Retinal pigment epithelial cell (primary cell): ENCODE results near the gene CDH13.

Experiments used
- DNase-seq: peaks from one replicate; pipeline ENCODE4 v3.0.0-alpha.2; 2010; ENCODE audit warnings: low read depth
- H3K4me3 ChIP-seq: 2 replicates; pipeline ENCODE4 v1.5.1; 2011; ENCODE audit warnings: mild to moderate bottlenecking, low read length, control low read depth, moderate library complexity
- TF ChIP-seq, protein P1 (sequence below): conservative IDR thresholded peaks from 2 replicates; pipeline ENCODE4 v1.5.1; 2011; ENCODE audit warnings: low read depth, low read length, control low read depth, inconsistent platforms

The CDH13 gene

DNA sequence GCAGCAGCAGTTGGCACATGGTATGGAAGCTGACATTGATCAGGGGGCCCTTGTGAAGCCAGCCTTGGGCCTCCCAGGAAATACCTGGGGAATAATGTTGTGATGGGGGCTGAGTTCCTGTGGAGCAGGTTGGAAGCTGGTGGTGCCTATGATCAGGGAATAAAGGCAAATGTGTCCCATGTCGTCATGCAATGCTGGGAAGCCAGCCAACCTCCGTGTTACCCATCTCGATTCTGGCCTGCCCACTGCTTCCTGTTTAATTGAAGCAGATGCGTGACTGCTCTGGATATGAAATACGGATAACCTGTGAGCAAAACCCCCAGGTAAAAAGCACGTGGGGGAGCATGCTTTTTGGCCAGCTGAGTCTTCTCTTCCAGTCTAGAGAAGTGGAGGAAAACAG, 600.6 kb downstream of the CDH13 start:
- DNase-seq: no peak
- TF ChIP-seq, protein P1, sequence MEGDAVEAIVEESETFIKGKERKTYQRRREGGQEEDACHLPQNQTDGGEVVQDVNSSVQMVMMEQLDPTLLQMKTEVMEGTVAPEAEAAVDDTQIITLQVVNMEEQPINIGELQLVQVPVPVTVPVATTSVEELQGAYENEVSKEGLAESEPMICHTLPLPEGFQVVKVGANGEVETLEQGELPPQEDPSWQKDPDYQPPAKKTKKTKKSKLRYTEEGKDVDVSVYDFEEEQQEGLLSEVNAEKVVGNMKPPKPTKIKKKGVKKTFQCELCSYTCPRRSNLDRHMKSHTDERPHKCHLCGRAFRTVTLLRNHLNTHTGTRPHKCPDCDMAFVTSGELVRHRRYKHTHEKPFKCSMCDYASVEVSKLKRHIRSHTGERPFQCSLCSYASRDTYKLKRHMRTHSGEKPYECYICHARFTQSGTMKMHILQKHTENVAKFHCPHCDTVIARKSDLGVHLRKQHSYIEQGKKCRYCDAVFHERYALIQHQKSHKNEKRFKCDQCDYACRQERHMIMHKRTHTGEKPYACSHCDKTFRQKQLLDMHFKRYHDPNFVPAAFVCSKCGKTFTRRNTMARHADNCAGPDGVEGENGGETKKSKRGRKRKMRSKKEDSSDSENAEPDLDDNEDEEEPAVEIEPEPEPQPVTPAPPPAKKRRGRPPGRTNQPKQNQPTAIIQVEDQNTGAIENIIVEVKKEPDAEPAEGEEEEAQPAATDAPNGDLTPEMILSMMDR: no peak

DNA sequence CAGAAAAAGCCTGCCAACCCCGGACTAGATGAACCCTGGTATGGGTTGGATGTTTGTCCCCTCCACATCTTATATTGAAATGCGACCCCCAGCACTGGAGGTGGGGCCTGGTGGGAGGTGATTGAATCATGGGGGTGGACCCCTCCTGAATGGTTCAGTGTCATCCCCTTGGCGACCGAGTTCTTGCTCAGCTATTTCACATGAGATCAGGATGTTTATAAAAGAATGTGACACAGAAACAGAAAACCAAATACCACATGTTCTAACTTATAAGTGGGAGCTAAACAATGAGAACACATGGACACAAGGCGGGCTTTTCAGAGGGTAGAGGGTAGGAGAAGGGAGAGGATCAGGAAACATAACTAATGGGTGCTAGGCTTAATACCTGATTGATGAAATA, 605.0 kb downstream of the CDH13 start:
- DNase-seq: no peak
- TF ChIP-seq, protein P1: no peak
- no peak overlapping the region for H3K4me3 ChIP-seq

More for the DNA sequence above, 600.6 kb downstream of the CDH13 start:
- H3K4me3 ChIP-seq: no peak overlapping the region

DNA sequence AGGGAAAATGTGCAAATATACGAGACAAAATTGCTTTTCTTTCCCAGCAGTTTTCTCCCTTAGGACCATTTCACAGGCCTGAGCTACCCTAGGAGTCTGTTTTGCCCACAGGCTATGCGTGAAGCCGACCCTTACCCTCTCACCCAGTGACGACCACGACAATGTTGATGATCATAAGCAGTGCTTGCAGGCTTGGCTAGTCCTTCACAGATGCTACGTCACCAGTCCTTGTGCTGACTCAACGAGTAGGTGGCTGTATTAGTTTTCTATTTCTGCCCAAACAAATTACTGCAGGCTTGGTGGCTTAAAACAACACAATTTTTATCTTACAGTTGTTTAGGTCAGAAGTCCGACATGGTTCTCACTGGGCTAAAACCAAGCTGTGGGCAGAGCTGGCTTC, 606.4 kb downstream of the CDH13 start:
- H3K4me3 ChIP-seq: no peak overlapping the region
- TF ChIP-seq, protein P1: no peak
- DNase-seq: no peak

DNA sequence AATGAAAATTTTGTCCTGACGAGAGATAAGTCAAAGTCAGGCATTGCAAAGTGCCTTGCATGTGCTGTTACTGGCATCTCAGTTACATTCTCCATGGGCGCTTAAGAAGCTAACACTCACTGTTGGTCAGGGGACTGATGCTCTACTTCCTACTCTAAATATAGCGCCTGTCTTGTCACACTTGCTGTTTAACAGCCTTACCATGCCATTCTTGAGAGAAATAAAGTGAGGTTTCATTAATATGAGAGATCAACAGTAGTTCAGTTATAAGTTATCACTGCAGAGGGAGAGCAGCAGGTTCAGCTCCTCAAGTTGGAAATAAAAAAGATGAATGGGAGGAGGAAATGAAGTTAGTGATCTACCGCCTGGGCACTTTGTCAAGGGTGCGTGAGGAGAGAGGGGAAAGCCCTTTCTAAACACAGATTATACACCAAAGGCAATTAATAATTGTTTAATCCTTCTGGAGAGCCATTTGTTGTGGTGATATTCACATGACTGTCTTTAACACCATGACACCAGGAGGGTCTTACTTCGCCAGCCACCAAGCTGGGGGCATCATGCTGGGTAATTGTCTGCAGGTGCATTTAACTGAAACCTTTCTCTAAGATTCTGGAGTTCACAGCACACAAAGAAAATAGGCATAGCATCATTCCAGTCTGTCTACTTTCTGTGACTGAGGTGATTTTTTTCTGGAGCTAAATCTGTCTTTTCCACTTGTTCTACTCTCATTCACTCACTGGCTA, 612.4 kb downstream of the CDH13 start:
- TF ChIP-seq, protein P1: no peak
- DNase-seq: no peak
- no peak overlapping the region for H3K4me3 ChIP-seq

DNA sequence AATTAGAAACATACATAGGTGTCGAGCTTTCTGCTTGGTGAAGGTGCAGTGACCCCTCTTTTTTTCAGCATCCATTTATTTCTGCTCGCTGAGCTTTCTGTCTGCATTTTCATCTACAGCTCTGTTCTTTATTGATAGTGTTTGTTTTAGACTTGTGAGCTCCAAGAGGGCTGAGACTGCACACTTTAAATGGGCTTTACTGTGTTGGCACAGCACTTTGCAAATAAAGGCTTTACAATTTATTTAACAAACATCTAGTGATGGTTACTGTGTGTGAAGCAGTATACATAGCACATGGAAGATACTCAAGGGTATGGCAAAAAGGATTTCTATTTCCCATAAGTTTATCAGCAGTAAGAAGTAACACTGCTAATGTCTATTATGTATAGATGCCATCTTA, 617.3 kb downstream of the CDH13 start:
- no peak for DNase-seq
- TF ChIP-seq, protein P1: no peak

DNA sequence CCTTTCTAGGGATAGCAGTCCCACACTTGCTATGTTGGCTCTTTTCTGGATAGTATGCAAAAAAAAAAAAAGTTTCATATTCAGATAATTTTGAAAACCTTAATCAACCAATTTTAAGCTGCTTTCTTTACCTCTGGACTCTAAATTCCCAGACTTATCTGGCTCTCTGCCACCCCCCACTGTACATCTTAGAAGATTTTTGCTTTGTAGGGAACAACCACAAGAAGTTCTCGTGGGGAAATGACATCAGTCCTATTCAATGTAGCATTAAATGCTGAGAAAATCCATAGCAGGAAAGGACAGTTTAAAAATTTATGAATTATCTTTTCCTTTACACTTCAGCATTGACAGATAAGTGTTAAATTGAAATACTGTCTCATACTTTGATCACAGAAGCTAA, 618.3 kb downstream of the CDH13 start:
- TF ChIP-seq, protein P1: no peak
- DNase-seq: no peak
- no peak overlapping the region for H3K4me3 ChIP-seq

More for the DNA sequence above, 617.3 kb downstream of the CDH13 start:
- H3K4me3 ChIP-seq: no peak overlapping the region

DNA sequence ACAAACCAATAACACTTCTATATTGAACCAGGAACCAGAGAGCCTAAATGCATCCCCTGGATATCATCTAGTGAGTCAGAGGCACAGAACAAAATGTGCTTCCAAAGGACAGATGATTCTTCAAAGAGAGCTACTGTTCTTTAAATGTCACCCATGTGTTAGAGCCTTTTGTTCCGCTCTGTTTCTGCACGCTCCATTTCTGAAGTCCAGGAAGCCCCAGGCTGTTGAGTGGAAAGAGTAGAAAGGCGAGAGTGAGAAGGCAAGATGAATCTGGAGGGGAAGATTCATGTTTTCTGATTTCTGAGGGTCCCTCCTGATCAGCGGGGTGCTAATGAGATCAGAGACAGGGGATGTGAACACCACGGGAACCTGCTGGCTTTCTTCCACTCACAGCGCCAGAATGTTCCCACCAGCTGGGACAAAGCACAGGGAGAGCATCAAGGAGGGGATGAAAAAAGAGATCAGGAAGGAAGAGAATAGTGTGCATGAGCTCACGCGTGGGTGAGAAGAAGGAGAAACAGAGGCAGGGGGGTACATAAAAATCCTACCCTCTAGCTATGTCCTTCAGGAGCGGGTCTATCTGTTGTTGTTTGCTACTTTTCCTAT, 621.1 kb downstream of the CDH13 start:
- TF ChIP-seq, protein P1: no peak
- DNase-seq: no peak
- no peak overlapping the region for H3K4me3 ChIP-seq
